ENCODE data around the gene HIVEP3.
A peak's percentile ranks its signal among the peaks of the same experiment; 100 is the strongest.

Gene HIVEP3

DNA sequence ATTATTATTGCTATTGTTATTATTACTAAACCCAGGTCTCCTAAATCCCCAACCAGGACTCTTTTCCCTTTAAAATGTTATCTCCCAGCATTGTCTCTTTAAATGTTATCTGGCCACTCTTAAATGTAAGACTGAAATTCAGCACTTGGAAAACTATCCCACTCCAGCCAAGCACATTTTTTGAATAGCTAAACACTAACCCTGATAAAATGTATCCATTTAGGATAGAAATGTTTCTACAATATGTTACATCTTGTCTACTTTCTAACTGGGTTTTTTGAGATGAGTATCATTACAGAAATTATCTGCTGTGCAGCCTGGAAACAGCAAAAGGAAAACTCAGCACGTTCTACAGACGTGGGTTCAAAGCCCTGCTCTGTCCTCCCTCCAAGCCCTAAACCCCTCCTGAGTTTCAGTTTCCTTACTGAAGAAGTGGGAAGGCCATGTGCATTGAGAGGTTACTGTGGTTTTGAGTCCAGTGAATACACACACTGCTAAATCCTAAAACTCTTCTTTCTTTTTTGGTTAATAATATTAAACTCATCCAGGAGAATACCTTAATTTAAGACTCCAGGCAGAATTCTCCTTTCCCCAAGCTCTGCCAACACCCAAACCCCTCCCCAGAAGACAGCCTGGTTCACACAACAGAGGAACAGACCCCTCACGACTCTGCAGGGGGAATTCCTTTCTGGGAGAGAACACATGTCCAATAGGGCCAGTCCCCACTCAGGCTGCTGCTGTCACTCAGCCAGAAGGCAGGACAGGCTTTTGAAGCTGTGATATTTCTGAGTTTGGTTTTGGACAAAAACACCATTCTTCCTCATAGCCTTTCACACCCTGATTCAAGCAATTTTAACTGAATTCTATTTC is 41.9 kb downstream of the HIVEP3 start:
- FAIRE-seq (no peak), DNase-seq (ENCODE audit: extremely low spot score, insufficient read length, low read depth) (no peak)

DNA sequence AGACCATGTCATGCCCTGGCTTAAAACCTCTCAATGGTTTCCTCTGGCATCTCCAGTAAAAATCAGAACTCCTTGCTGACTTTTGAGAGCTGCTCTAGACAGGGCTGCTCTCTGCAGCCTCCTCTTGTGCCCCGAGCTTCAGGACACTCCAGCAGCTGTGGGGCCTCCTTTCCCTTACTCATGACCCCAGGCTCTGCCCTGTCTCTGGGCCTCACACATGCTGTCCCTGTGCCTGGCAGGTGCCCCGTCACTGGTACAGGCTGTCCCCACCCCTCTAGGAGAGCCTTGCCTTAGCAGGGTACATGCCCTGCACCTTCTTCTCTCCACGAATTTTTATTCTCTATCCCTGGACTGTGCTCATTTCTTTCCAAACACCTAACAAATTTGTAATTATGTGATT is 43.2 kb downstream of the HIVEP3 start:
- DNase-seq (ENCODE audit: extremely low spot score, insufficient read length, low read depth) (no peak), FAIRE-seq (no peak)

DNA sequence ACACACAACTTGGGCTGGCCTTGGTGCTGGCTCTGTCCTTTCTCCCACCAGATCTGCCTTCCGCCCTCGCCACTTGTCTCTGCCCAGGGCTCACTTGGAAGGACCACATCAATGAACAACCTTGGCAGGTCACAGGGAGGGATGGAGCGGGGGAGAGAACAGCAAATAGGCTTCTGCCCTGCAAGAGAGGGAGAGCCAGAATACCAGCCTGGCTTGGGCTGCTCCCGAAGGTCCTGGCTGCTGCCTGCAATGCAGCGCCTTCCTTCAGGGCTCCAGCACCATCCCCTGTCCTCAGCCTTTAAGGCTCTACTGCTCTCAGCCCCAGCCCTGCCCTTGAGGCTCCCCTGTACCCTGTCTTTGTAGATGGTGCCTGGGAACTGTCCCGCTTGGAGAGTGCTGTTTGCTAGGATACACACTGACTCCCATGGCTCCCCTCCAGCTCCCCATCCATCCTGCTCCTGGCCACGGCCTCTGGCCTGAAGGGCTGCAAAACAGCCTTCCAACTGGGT is 43.8 kb downstream of the HIVEP3 start:
- FAIRE-seq = no peak
- no peak for DNase-seq (ENCODE audit: extremely low spot score, insufficient read length, low read depth)

DNA sequence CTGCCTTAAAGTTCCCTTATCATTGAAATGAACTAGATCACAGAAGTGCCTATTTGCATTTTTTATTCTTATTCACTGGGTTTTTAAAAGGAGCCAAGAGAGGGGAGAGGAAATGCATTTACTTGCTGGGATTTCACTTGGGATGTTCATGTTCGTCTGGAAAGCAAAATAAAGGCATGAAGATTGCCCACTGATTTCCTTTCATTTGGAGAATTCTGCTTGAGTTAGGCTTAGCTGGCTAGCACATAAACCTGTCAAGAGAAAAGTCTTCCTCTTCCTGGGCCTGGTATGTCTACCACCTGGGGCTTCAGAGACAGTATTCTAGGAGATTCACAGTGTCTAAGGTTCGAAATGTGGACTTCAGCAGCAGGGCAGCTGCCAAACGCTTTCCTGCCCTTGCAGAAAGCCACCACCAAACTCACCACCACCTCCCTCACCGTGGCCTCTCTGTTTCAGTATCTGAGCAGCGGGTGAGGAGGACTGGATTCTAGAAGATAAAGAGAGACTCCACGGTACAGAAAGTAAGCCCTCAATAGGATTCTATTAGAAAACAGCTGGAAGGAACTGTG is 44.5 kb downstream of the HIVEP3 start:
- DNase-seq (ENCODE audit: extremely low spot score, insufficient read length, low read depth) = no peak

GRCh38 chr1:41872074-41872473 is 46.6 kb downstream of the HIVEP3 start:
- DNase-seq (ENCODE audit: extremely low spot score, insufficient read length, low read depth) (no peak), FAIRE-seq (no peak)

More for the DNA sequence above, 44.5 kb downstream of the HIVEP3 start:
- no peak for FAIRE-seq

DNA sequence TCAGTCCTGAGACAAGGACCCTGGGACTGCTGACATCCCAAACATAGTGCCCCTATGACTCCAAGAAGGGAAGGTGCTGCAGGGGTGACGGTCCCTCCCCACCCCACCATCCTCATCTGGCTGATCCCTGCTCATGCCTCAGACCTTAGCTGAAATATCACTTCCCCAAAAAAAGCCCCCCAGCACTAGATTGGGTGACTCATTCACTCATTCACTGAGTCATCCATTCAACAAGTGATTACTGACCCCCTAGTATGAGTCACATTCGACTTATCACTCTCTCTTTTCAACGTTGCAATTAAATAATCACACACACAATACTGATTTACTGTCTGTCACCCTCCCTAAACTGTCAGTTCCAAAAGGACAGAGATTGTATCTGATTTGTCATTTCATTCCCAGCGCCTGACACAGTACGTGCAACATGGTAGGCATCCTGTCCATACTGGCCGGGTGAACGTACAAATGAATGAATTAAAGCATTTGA is 48.6 kb downstream of the HIVEP3 start:
- no peak for DNase-seq (ENCODE audit: extremely low spot score, insufficient read length, low read depth)
- FAIRE-seq = no peak

GRCh38 chr1:41868241-41868998 is 50.3 kb downstream of the HIVEP3 start:
- peak; percentile 90 for FAIRE-seq
- peak; percentile 26 for DNase-seq (ENCODE audit: extremely low spot score, insufficient read length, low read depth)

GRCh38 chr1:41866285-41866684 is 52.4 kb downstream of the HIVEP3 start:
- FAIRE-seq (no peak), DNase-seq (ENCODE audit: extremely low spot score, insufficient read length, low read depth) (no peak)

DNA sequence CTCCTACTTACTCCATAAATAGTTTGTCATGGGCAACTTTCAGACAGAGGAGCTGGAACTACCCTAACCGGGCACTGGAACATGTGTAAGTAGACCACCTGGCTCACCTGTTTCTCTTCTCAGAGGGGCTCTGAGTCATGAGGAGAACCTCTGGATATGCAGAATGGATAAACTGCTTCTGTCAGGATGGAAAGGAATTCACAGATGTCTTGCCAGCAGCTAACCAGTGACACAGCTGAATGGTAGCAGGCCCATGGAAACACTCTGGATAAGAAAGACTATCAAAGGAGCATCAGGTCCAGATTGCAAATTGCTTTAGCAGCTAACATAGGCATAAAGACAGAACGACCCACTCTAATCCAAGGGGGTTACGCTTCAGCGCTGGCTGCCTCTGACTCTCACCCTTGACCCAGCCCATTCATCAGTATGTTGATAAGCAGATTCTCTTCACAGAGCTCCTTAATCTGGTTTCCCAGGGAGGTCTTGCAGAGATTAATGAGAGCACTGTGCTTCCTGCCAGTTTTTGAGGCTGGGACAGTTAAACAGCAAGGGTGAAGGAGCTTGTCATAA is 54.2 kb downstream of the HIVEP3 start:
- no peak for FAIRE-seq
- DNase-seq (ENCODE audit: extremely low spot score, insufficient read length, low read depth) = no peak

DNA sequence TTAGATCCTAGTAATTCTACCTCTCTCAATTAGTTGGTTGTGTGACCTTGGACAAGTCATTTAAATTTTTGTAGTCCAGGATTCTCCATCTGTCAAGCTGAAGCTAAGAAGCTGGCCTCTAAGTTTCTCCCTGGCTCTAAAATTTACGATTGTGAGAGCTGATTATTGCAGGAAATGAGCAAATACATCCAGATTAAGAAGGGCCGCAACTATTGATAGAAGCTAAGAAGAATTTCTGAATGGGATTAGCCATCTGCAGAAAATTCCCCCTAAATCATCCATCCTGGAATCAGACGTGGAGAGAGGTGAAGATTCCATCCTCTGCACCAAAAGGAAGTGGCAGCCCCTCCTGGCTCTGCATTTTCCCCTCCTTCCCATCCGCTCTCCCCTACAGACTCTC is 55.0 kb downstream of the HIVEP3 start:
- no peak for DNase-seq (ENCODE audit: extremely low spot score, insufficient read length, low read depth)
- no peak for FAIRE-seq

DNA sequence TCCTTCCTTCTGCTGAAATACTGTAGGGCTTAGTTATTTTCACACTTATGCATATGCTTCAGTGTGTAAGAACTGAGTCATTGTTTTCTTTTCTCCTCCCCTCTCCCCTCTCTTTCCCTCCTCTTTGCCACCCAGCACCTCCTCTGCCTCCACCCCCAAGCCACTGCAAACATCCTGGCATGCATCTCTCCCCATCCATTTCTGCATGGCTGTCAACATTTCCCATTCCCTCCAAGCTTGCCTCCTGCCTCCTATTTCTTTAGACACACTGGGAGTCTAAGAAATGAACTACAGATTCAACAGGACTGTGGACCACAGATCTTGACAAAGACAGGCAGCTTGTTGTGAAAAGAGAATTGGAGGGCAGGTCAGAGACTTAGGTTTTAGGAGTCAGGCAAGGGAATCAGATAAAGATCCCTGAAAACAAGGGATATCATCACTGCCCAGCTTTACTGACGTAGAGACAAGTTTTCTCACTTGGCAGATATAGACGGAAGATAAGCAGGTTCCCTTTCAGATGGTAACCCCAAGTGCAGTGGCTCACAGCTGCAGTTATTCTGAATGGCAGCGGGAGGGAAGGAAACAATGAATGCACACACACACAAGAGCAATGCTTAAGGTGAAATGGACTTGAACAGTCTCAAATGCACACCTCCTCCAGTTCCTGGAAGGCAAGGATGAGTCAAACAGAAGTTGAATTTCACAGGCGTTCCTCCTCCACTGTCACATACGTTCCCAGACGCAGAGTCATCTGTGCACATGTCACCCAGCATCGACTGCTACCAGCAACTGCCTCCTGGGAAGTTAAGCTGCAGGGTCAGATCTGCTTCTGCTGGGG is 56.1 kb downstream of the HIVEP3 start:
- FAIRE-seq (no peak), DNase-seq (ENCODE audit: extremely low spot score, insufficient read length, low read depth) (no peak)

DNA sequence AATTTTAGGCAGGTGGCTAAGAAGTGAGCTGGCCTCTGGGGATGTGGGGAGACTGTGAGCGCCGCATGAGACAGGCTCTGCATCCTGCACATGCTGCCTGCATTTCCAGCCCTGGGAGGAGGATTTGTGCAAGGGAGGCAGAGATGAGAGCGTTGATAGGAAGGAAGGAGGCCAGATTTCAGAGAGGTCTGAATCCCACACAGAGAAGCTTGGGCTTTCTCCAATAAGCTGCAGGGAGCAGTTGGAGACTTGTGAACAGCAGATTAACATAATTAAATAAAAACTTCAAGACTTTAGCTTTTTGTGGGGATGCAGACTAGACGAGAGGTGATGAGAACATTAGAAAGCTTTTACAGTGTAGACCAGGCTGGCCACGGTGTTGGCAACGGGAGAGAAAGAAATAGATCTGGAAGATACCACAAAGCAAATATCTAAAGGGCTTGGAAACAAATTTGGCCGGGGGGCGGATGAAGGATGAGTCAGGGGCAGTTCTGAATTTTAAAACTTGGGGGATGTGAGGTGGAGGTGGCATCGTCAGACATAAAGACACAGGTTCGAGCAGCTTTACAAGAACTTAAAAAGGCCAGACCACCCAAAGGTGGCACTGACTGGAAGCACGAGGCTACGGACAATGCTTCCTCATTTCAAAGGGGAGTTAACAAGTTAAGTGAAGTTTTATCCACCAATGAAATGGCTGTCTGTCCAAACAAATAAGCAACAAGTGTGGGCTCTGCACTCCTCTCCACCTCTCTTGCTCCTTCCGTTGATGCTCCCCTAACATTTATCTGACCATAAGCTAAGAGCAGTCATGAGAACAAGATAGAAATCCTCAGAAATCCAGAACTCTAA is 57.0 kb downstream of the HIVEP3 start:
- DNase-seq (ENCODE audit: extremely low spot score, insufficient read length, low read depth) (no peak), FAIRE-seq (no peak)

DNA sequence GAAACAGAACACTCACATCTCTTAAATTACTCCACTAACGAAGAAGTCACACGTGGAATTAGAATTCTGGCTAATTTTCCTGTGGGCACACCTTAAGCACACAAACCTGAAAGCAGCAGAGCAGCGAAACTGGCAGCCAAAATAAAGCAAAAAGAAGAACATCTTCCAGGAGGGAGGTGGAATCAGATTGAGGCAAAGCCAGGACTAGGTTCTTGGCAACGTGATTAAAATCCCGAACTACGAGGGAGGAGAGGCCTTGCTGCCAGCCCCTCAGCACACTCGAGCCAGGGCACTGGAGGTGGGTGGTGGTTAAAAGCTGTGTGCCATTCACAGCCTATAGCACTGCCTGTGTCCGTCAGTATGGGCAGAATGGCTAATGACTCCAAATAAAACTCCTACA is 58.0 kb downstream of the HIVEP3 start:
- no peak for DNase-seq (ENCODE audit: extremely low spot score, insufficient read length, low read depth)
- no peak for FAIRE-seq

- FAIRE-seq (no peak), DNase-seq (ENCODE audit: extremely low spot score, insufficient read length, low read depth) (no peak)
Measured at GRCh38 chr1:41860214-41860613, 58.5 kb downstream of the HIVEP3 start.

GRCh38 chr1:41859686-41860085 is 59.0 kb downstream of the HIVEP3 start:
- DNase-seq (ENCODE audit: extremely low spot score, insufficient read length, low read depth) (no peak), FAIRE-seq (peak; percentile 39)

- DNase-seq (ENCODE audit: extremely low spot score, insufficient read length, low read depth) (no peak), FAIRE-seq (no peak)
Measured at GRCh38 chr1:41856944-41857285, 61.8 kb downstream of the HIVEP3 start.

GRCh38 chr1:41856151-41856943 is 62.4 kb downstream of the HIVEP3 start:
- DNase-seq (ENCODE audit: extremely low spot score, insufficient read length, low read depth) = no peak
- FAIRE-seq = no peak

DNA sequence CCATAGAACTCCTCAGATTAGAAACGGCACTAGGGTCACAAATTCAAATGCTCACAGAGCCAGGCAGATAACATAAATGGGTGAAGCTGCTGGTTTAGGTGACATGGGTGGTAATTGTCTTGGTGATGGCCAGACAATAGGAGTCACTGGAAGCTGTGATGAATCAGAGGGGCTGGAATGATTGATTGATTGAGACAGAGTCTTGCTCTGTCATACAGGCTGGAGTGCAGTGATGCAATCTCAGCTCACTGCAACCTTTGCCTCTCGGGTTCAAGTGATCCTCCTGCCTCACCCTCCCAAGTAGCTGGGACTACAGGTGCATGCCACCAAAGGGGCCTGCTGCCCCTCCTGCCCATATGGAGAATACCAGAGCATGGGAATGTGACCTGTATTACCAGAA is 63.0 kb downstream of the HIVEP3 start:
- FAIRE-seq (no peak), DNase-seq (ENCODE audit: extremely low spot score, insufficient read length, low read depth) (no peak)

Measured in GM18507 (cell line).